Fibroblast of villous mesenchyme (primary cell): Measurements from ENCODE around the gene RGMB. TPM values are rescaled to one million over a fixed set of nuclear protein-coding genes. Genes with fewer than 3 reads are reported as not detected.
A peak's percentile ranks its signal among the peaks of the same experiment; 100 is the strongest.

ENCODE experiments used
- DNase-seq: peaks from one replicate; pipeline ENCODE4 v3.0.0-alpha.2; 2010; ENCODE audit warnings: low read depth
- H3K4me3 ChIP-seq: 2 replicates; pipeline ENCODE4 v1.5.1; 2011; ENCODE audit warnings: low read depth, mild to moderate bottlenecking, low read length
- total RNA-seq: library from RNA; depleted of rRNA; stranded (reverse); fragments of >200 nt; gene quantifications from 2 replicates; pipeline ENCODE4 v1.2.3, GENCODE V29; 2012
- TF ChIP-seq, protein P1 (sequence below): IDR thresholded peaks from 2 replicates; pipeline ENCODE4 v1.5.1; 2012; ENCODE audit warnings: low read depth, mild to moderate bottlenecking, low read length; ENCODE audit not compliant: insufficient read depth

Gene RGMB
- total RNA-seq, 1 donor, result 94.1 TPM

DNA sequence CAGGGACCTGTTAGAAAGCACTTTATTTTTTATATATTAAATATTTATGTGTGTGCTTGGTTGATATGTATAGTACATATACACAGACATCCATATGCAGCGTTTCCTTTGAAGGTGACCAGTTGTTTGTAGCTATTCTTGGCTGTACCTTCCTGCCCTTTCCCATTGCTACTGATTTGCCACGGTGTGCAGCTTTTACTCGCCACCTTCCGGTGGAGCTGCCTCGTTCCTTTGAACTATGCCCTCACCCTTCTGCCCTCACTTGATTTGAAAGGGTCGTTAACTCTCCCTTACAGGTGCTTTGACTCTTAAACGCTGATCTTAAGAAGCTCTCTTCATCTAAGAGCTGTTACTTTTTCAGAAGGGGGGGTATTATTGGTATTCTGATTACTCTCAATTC, 20.5 kb downstream of the RGMB start:
- DNase-seq, result no peak
- TF ChIP-seq, protein P1, sequence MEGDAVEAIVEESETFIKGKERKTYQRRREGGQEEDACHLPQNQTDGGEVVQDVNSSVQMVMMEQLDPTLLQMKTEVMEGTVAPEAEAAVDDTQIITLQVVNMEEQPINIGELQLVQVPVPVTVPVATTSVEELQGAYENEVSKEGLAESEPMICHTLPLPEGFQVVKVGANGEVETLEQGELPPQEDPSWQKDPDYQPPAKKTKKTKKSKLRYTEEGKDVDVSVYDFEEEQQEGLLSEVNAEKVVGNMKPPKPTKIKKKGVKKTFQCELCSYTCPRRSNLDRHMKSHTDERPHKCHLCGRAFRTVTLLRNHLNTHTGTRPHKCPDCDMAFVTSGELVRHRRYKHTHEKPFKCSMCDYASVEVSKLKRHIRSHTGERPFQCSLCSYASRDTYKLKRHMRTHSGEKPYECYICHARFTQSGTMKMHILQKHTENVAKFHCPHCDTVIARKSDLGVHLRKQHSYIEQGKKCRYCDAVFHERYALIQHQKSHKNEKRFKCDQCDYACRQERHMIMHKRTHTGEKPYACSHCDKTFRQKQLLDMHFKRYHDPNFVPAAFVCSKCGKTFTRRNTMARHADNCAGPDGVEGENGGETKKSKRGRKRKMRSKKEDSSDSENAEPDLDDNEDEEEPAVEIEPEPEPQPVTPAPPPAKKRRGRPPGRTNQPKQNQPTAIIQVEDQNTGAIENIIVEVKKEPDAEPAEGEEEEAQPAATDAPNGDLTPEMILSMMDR, result no peak
- H3K4me3 ChIP-seq, result no peak overlapping the region

GRCh38 chr5:98794414-98795080, 21.1 kb downstream of the RGMB start:
- TF ChIP-seq, protein P1, result no peak
- no peak for DNase-seq
- H3K4me3 ChIP-seq, result no peak overlapping the region

DNA sequence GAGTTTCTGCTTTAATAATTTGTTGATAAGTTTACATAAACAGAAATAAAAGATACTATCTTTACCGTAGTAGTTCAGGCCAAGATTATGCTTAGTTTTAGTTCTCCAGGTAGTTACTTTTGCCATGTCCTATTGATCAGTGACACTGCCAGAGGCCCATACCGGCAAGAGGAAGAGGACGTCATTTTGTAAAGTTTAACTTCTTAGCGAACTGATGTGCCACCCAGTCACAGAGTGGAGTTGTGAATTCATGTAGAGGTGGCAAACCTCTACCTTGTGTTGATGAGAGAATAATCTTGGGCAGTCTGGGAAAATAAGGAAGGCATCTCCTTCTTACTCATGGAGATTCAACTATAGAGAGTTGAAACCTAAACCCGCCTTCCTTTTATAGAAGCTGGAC, 21.8 kb downstream of the RGMB start:
- TF ChIP-seq, protein P1, result no peak
- H3K4me3 ChIP-seq, result no peak overlapping the region

DNA sequence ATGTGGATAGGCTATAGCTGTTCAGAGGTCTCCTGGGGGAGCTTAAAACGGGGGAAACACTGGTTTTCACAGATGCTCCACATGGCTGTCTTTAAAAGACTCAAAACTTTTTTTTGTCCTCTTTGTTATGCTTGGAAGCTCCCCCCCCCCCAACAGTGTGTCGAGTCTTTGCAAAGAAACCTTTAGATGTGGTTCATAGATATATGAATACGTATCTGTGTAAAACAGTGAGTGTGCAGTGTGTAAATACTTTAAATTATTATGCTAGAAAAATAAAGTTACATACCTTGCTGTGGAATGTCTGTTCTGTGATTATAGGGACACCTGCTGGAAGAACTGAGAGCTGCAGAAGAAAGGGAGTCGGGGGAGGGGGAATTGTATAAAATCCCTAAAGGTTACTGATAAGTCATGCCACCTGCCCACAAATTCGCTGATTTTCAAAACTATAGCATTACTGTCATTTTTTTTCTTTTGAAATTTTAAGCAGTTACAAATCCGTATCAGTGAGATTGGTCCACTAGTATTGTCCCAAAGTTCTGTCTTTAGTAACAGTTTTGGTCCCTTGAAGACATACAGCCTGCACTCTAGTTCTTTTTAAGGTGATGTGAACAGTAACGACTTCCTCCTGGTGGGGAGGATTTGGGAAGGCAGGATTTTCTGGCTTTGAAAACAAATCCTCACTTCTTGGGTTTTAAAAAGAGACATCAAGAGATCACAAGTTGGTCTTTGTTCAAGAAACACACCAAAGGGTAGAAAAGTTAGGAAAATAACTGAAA, 22.9 kb downstream of the RGMB start:
- peak; percentile 67 for DNase-seq
- TF ChIP-seq, protein P1, result peak; percentile 85
- H3K4me3 ChIP-seq, result no peak overlapping the region

More for the DNA sequence above, 21.8 kb downstream of the RGMB start:
- no peak for DNase-seq

DNA sequence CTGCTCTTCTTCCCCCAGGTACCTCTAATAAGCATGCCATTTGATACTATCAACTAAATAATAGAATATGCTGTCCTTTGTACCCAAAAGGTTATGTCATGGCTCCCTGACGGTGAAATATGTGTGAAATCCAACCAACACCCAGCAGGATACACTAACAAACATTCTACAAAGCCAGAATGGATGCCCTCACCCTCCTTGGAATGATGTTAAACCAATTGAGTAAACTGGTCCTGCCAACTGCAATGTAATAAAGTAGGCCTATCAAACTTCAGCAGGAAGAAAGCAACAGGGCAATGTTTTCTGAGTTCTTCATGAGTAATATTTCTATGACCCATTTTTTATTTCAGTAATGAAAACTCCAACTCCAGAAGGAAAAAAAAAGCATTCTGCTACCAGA, 24.9 kb downstream of the RGMB start:
- no peak for DNase-seq
- TF ChIP-seq, protein P1, result no peak
- H3K4me3 ChIP-seq, result no peak overlapping the region

DNA sequence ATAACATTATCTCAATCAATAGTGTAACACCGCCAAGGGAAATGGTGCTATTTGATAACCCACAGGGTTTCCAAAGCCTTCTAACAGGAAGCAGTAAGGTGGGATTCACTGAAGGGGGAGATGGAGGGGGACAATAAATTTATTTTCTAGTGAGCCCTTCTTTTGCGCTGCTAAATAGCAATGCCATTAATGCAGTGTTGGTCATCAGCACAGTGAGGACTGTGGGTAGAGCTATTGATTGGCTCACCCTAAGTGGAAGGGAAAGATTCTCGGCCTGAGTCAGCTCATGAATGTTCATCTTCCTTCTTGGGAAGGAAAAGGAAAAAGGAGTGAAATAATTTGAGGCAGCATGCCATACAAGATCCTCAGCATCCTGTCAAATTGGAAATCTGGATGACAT, 25.4 kb downstream of the RGMB start:
- no peak overlapping the region for H3K4me3 ChIP-seq
- TF ChIP-seq, protein P1, result no peak
- no peak for DNase-seq
